Measurements from ENCODE around the gene MYLK4.

The MYLK4 gene

GRCh38 chr6:2784930-2785329 is 34.2 kb upstream of the MYLK4 start:
- DNase-seq (ENCODE audit: extremely low read depth, low read depth) = no peak
- TF ChIP-seq CTCF (IDR thresholded peaks at IDR 0.05; ENCODE audit: low read depth, low read length) = no peak

- no peak for TF ChIP-seq CTCF (IDR thresholded peaks at IDR 0.05; ENCODE audit: low read depth, low read length)
- no peak for DNase-seq (ENCODE audit: extremely low read depth, low read depth)
These were observed 33.3 kb upstream of the MYLK4 start for GRCh38 chr6:2784061-2784460.

GRCh38 chr6:2783188-2783963 is 32.7 kb upstream of the MYLK4 start:
- DNase-seq (ENCODE audit: extremely low read depth, low read depth) = no peak
- no peak for TF ChIP-seq CTCF (IDR thresholded peaks at IDR 0.05; ENCODE audit: low read depth, low read length)

GRCh38 chr6:2782825-2783187 is 32.1 kb upstream of the MYLK4 start:
- no peak for TF ChIP-seq CTCF (IDR thresholded peaks at IDR 0.05; ENCODE audit: low read depth, low read length)
- no peak for DNase-seq (ENCODE audit: extremely low read depth, low read depth)

- no peak for DNase-seq (ENCODE audit: extremely low read depth, low read depth)
- no peak for TF ChIP-seq CTCF (IDR thresholded peaks at IDR 0.05; ENCODE audit: low read depth, low read length)
These were observed 31.6 kb upstream of the MYLK4 start for GRCh38 chr6:2782356-2782708.

- no peak for DNase-seq (ENCODE audit: extremely low read depth, low read depth)
- TF ChIP-seq CTCF (IDR thresholded peaks at IDR 0.05; ENCODE audit: low read depth, low read length) = no peak
These were observed 31.1 kb upstream of the MYLK4 start for GRCh38 chr6:2781685-2782355.

- TF ChIP-seq CTCF (IDR thresholded peaks at IDR 0.05; ENCODE audit: low read depth, low read length) = no peak
- no peak for DNase-seq (ENCODE audit: extremely low read depth, low read depth)
These were observed 29.5 kb upstream of the MYLK4 start for GRCh38 chr6:2780102-2780737.

Data from AG09319 (cell line).